ENCODE data around the gene UBE2U.

The UBE2U gene

GRCh38 chr1:64295136-64295535 lies 91.7 kb downstream of the UBE2U start:
- no peak for DNase-seq (ENCODE audit: low spot score)

- no peak for DNase-seq (ENCODE audit: low spot score)
Measured at GRCh38 chr1:64295561-64295960, 92.1 kb downstream of the UBE2U start.

GRCh38 chr1:64296459-64296858 lies 93.0 kb downstream of the UBE2U start:
- DNase-seq (ENCODE audit: low spot score), result no peak

- DNase-seq (ENCODE audit: low spot score), result no peak
Measured at GRCh38 chr1:64302194-64302593, 98.8 kb downstream of the UBE2U start.

DNA sequence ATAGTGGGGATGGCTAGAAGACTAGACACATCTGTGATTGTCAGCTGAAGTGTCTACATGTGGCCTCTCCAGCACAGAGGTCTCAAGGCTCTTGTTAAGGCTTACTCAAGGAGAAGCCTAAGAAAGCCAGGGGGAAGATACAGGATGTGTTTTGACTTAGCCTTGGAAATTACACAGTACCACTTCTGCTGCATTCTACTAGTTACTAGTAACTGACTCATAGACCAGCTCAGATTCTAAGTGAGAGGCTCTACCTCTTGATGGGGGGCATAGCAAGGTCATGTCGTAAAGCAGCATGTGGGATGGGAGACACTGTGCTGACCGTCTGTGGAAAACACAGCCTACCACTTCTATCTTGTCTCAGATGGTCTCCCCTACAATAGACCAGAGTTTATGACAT lies 99.5 kb downstream of the UBE2U start:
- DNase-seq (ENCODE audit: low spot score), result no peak

GRCh38 chr1:64304823-64305222 lies 101.4 kb downstream of the UBE2U start:
- no peak for DNase-seq (ENCODE audit: low spot score)

- no peak for DNase-seq (ENCODE audit: low spot score)
Measured at GRCh38 chr1:64308866-64309265, 105.4 kb downstream of the UBE2U start.

DNA sequence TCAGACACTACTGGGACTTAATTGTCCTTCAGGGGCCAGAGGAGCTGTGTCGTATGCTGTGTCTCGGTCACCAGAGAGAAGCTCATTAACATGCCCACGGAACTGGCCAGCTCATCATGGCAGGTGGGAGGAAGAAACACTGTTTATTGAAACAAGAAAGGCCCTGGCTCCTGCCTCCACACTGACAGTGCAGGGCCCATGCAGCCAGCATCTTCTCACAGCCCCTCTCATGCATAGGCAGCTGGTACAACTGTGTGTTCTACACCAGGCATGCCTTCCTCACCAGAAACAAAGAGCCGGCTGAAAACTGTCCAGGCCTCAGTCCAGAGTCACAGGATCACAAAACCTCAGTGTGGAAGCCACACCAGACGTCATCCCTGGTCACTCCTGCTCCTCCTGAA lies 106.0 kb downstream of the UBE2U start:
- DNase-seq (ENCODE audit: low spot score), result no peak

DNA sequence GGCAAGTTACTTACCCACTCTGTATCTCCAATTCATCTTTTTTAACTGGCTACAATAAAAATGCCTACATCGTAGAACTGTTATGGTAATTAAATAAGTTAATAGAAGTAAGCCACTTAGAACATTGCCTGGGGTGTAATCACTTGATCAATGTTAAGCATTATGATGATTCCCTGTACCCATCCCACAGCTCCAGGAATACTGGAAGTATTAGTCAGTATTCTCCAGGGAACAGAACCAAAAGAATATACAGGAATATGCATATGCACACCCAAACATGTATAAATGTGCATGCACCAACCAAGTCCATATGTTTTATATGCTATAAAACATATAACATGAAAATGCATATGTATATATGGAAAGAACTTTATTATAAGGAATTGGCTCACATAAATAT lies 107.3 kb downstream of the UBE2U start:
- DNase-seq (ENCODE audit: low spot score), result no peak

DNA sequence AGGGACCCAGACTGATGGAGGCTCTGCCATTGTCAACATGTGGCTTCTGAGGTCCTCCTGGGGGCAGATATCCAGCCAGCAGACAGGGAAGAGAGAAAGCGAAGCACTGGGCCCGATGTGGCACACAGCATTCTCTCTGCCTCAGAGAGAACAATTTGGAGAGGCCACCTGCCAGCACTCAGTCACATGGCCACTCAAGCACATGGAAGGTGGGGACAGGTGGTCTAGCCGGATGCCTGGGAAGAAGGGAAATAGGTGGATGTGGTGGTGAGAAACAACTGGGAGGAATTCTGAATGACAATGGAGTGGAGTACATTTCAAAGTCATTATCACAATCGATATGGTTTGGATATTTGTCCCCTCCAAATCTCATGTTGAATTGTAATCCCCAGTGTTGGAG lies 109.0 kb downstream of the UBE2U start:
- DNase-seq (ENCODE audit: low spot score), result no peak

DNA sequence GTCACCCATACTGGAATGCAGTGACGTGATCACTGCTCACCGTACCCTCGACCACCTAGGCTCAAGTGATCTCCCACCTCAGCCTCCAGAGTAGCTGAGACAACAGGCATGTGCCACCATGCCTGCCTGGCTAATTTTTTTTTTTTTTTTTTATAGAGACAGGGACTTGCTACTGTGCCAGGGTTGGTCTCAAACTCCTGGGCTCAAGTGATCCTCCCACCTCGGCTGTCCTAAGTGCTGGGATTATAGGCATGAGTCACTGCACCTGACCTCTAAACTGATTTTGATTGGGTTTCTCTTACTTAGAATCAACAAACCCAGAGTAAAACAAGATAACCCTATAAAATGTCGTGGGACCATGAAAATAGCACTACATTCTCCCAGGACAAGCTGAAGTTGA lies 112.0 kb downstream of the UBE2U start:
- DNase-seq (ENCODE audit: low spot score), result no peak

Measured in hepatic stellate cell (primary cell).